Stimulated activated CD4-positive, alpha-beta T cell treated with anti-CD3 and anti-CD28 coated beads, Interleukin-2, amount 100 ng/mL, for 24 hours (primary cell): Measurements from ENCODE around the gene DMXL2.
"Not testable (repeated sequence)": the region's sequence is repeated elsewhere in the genome, so short reads cannot be mapped to it uniquely, and the experiment has no call there.

Source experiments
- DNase-seq, 2 donors: peaks; one replicate each; pipeline ENCODE4 v3.0.0-alpha.2; 2020

Gene DMXL2

DNA sequence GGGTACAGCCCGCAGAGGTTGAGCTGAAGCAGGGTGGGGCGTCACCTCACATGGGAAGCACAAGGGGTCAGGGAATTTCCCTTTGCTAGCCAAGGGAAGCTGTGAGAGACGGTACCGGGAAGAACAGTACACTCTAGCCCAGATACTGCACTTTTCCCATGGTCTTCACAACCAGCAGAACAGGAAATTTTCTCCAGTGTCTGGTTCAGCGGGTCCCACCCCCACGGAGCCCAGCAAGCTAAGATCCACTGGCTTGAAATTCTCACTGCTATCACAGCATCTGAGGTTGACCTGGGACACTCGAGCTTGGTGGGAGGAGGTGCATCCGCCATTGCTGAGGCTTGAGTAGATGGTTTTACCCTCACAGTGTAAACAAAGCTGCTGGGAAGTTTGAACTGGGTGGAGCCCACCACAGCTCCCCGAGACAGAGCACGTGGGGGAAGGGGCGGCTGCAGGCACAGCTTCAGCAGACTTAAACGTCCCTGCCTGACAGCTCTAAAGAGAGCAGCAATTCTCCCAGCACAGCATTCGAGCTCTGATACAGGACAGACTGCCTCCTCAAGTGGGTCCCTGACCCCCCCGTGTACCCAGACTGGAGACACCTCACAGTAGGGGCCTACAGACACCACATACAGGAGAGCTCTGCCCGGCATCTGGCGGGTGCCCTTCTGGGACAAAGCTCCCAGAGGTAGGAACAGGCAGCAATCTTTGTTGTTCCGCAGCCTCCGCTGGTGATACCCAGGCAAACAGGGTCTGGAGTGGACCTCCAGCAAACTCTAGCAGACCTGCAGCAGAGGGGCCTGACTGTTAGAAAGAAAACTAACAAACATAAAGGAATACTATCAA is 53.4 kb downstream of the DMXL2 start:
- not testable (repeated sequence) for DNase-seq

DNA sequence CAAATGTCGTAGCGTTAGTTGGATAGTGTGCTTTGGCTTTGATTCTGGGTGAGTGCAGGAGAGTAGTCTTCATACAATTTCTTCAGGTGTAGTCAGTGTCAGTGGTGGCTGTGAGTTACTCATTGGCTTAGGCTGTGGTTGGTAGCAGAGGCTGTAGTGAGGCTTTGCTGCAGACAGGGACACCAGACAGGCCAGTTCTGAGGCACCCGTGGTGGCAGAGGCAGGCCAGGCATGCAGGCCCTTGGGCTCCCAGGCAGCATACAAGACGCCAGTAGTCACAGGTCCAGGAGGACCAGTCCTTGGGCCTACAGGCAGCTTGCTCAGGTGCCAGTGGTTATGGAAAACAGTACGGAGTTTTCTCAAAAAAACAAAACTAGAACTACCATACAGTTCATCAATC is 61.3 kb downstream of the DMXL2 start:
- no peak for DNase-seq

DNA sequence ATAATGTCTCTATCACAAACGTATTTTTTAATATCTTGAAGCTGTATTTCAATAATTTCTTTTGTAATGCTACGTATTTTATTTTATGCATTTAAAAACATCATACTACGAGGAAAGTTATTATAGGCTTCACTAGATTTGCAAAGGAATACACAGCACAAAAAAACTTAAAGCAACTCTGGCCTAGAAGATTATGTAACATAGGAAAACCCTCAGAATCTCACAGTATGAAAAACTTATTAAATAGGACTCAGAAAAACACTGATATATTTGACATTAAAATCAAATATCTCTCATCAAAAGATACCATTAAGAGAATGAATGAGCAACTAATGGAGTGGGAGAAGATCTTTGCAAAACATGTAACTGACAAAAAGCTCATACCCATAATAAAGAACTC is 63.7 kb downstream of the DMXL2 start:
- no peak for DNase-seq

DNA sequence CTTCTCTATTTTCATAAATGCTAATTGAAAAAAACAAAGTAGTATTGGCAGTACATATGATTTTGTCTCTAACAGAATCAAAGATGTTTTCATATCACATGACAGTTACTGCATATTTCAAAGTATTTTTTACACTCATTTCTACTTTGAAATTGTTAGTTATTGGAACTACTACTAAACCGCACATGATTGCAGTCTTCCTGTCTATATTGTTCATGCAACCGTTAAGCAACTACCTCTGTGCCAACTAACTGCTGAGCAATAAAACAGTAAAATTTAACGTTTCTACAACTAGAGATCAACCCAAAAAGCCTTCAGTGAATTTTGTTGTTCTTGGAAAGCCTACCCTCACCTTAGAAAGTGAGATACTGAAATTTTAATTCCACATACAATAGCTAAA is 64.2 kb downstream of the DMXL2 start:
- no peak for DNase-seq

DNA sequence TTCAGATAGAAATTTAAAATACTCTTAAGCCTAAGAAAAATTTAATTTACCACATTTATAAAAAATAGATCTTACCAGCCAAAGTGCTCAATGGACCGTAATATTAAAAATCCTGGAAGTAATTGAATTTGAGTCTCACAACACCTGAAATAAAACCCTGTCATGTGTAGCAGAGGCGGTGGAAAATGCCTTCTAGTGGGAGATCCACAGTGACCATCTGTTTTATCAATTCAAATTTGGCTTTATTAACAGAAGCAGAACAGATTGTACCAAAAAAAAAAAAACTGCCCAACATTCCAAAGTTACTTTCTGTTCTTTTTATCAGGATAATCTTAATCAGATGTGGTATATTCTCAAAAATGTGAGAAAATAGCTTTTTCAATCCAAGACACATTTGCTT is 71.7 kb downstream of the DMXL2 start:
- DNase-seq = no peak

DNA sequence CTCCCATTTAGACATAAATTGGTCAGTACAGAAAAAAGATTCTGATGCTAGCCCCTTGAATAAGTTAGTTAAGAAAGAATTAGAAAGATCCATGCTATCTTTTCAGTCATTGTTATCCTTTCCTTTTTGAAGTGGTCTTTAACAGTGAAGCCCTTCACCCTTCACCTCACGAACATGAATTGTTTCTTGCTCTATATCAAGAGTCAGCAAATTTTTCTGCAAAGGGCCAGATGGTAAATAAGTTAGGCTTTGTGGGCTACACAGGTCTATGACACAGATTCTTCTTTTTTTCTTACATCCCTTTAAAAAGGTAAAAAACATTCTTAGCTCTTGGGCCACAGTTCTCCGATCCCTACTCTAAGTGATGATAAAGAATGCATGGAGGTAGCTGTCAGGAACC is 74.9 kb downstream of the DMXL2 start:
- no peak for DNase-seq

DNA sequence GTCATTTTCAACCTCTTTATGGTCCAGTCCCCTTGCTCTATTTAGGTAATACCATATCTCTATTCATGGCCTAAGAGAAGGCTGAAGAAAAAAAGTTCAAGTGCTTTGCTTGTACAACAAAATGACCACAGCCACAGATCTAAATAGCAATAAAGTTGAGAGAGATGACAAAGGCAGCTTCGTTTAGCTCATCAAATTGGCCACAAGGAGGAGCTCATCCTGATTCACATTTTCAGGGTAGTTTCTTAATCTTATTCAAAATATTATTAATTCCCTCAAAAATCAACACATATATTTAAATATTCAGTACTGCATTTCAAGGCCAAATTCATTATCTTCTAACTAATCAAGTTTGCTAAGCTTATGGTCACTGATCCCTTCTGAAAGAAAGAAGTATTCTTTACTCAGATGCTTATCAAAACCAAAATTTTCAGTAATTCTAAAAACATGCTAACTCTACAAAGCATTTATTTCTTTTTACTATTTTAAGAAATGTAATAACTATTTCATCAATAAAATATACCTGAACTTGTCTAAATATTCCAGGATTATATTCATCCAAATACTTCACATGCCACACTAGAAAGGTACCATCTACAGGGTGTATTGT is 85.5 kb downstream of the DMXL2 start:
- no peak for DNase-seq

DNA sequence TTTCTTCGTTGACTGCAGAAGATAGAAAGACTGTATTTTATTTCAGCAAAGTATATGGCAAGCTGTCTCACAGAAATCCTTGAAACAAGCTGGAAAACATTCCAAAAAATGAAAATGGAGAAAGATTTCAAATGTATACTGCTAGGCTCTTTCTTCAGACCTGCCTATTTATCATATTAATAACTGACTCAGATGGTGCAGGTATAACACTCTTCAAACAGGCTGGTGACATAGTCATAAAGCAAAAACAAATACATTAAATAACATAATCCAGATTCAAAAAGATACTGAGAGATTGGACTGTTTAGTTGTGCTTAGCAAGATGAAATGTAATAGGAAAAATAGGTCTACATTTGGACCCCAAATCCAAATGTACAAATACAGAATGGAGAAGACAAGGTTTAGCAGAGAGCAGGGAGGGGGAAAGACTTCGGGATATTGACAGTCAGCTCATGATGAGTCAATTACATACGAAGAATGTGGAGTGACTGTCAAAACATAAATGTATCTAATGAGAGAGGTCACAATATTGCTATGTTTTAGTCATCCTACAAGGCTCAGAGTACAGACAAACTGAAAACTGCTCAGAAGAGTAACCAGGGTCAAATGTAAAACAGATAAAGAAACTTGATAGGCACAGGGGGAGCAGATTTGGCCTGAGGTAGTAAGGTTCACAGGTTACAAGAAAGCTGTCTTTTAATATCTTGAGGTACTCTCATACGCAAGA is 88.7 kb downstream of the DMXL2 start:
- DNase-seq = no peak

DNA sequence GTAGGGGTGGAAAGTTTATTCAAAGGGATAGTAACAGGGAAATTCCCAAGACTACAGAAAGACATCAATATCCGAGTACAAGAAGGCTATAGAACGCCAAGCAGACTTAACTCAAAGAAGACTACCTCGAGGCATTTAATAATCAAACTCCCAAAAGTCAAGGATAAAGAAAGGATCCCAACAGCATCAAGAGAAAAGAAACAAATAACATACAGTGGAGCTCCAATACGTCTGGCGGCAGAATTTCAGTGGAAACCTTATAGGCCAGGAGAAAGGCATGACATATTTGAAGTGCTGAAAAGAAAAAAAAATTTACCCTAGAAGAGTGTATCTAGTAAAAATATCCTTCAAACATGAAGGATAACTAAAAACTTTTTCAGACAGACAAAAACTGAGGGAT is 95.6 kb downstream of the DMXL2 start:
- no peak for DNase-seq

DNA sequence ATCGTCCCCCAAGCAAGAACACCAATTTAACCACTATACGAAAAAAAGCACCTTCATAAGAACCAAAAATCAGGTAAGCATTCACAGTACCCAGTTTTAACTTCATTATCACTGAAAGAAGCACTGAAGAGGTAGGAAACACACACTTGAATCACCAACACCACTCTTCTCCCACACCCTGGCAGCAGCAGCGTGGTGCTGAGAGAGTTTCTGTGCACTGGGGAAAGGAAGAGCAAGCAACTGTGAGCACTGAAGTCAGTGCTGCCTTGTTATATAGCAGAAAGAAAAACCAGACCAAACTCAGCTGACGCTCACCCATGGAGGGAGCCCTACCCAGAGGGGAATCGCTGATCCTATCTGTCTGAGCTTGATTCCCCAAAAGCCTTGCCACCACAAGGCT is 98.2 kb downstream of the DMXL2 start:
- no peak for DNase-seq

DNA sequence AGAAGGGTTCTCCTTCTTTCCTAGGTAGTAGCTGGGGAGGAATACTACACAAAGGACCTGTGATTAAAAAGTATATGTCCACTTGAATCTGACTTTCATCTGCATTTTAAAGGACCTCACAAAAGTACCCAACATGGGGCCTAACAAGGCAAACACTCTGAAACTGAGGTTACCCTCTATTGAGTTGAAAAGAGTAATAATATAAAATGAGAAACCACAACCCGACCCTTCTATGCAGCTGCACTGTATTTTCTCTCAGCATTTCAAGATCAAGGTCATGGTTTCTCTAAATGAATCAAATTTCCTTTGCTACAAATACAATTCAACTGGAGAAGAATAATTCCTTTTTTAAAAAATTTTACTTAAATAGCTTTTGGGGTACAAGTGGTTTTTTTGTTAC is 106.3 kb downstream of the DMXL2 start:
- DNase-seq = no peak

DNA sequence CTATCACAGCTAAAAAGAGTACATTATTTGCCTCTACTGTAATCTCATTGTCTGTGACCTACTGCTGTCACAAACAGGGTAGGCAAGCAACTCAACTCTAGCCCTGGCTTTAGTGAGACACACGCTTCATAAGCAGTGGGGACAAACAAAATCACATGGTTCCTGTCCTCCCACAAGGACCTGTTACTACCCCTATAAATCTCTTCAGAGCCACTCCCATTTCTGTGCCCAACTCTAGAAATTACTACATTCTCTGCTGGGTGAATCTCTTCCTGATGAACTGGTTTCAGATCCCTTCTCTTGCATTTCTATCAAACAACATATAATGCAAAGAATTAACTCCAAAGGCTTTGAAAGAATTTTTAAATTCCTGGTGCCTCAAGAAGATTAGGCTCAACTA is 117.3 kb downstream of the DMXL2 start:
- no peak for DNase-seq

DNA sequence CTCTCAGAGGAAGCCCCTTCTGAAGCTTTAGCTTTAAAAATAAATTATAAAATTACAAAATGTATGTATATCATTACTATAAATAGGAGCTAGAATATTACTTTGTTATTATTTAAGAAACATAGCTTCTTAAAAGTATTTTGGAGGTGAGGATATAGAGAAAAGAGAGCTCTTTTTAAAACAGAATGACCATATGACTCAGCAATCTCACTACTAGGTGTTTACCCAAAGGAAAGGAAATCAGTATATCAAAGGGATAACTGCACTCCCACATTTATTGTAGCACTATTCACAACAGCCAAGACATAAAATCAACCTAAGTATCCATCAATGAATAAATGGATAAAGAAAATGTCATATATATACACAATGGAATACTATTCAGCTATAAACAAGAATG is 119.6 kb downstream of the DMXL2 start:
- no peak for DNase-seq

DNA sequence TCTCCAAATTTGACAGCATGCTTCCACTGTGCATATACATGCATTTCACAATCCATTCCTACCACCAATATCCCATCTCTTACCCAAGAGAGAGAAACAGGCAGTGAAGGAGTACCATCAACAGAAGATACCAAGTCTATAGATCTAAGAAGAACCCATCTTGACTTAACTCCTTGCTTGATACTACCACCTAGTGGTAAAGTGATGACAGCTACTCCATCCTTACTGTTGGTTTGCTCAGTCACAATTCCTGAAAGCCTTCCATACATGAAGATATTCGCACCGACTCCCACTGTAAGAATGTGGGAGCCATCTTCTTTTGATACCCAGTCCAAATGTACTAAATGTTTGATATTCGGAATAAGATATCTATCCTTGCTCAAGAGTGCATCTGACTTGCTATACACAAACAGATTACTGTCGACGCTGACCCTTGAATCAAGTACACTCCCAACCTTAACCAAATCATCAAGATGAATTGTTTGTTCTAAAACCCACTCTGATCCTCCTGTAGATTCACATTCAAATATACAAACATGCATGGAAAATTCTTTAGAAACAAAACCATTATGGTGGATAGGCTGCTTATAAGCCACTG is 123.1 kb downstream of the DMXL2 start:
- DNase-seq = no peak

DNA sequence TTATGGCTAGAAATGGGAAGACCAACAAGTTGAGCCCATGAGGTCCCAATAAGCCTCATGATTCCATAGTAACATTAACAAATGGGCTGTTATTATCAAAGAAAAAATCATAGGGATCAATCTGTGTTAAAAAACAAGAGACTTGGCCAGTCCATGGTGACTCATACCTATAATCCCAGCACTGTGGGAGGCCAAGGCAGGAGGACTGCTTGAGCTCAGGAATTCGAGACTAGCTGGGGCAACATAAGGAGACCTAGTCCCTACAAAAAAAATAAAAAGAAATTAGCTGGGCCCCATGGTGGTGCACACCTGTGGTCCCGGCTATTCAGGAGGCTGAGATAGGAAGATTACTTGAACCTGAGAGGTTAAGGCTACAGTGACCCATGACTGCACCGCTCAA is 124.8 kb downstream of the DMXL2 start:
- no peak for DNase-seq

DNA sequence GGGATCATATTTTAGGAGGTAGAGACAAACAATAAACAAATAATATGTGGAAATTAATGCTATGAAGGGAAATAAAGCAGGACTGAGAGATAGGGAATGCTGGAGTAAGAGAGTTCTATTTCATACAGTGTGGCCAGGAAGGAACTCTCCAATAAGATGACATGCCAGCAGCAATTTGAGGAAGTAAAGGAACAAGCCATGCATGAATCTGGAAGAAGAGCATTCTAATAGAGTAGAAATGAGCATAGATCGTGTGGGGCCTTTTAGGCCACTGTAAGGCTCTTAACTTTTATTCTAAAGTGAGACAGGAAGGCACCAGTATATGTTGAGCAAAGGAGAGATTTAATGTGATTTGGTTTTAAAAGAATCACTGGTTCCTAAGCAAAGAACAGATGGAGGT is 126.3 kb downstream of the DMXL2 start:
- DNase-seq = no peak

DNA sequence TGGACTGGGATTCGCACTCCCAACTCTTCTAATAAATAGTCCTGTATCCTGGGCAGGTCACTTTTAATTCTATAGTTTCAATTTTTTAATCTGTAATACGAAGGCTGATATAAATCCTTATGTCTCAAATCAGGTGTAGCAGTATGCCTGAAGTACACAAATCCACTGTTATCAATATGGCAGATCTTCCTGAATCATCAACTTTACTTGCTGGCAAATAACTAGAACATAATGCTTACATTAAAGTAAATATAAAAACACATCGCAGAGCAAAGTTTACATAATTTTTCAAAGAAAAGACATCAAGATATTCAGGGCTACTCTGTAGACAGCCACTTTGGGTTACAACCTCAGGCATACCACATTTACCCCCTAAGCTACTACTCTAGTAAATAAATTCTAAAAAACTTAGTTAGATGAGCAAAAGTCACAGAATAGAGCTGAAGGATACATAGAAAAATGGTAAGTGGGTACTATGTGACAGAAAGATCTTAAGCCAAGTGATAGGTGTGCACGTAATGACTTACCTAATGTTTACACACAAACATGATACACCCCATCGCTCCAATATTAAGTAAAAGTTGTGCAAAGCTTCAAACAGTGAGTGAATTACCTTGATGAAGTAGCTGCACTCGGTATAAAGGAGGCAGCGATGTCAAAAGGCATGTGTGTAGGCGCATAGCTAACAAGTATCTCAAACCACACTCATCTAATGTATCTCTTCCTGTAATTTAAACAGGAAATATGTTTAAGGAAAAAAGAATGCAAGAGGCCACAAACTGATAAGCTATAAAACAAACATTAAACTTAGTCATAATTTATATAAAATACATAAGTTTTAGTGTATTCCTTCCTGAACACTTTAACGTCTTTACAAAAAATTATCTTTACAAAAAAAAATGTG is 127.9 kb downstream of the DMXL2 start:
- DNase-seq = no peak

DNA sequence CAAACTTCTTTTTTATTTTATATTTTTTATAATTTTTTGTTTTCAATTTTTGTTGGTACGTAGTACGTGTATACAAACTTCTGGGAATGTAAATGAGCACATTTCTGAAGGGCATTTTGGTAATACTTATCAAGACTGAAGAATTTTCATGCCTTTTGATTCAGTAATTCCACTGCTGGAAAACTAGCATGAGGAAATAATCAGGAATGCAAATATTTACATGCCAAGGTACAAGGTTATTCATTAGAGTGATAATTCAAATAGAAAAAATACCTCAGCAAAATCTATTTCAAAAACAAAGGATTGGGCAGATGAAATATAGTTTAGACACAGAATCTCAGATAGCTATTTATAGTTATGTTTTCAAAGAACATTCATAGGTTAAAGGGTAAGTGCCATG is 128.7 kb downstream of the DMXL2 start:
- no peak for DNase-seq

DNA sequence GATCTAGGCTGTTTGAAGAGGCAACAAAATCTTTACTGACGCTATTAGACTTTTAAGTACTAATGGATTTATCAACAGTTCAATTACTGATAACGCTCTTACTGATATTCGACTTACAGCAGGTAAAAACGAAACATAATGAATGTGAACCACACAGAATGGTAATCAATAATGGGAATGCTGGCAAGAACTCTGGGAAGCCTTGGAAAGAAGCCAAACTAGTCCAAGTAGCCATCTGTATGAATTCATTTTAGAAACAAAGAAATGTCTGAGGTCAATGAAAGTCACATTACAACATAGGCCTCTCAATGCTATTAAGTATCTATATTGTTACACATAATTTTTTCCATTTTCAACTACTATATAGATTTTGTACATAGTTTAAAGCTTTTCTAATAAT is 130.0 kb downstream of the DMXL2 start:
- DNase-seq = no peak

DNA sequence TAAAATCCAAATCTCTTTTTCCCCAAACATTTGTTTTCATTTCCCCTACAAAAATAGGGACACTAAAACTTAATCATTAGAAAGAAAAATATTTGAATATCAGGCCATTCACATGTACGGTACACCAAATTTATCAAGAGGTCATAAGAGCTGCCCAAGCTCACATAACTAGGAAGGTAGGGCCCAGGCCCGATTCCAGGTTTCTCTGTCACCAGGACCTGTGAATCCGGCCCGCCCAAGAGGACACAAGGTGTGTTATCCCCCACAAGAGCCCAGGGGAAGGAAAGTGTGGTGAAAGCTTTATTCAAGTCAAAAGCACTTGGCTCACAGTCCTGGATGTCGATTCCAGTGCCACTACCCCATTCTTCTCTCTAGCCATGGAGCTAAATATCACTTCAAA is 130.6 kb downstream of the DMXL2 start:
- no peak for DNase-seq

DNA sequence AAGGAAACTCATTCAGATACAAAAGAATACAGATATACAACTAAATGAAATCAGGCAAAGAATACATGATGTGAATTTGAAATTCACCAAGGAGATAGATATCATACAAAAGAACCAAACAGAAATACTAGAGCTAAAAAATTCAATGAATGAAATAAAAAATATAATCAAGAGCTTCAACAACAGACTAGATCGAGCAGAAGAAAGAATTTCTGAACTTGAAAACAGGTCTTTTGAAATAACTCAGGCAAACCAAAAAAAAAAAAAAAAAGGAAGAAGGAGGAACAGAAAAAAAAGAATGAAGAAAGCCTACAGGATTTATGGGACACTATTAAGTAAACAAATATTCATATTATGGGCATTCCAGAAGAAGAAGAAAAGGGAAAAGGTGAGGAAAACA is 137.8 kb downstream of the DMXL2 start:
- no peak for DNase-seq

DNA sequence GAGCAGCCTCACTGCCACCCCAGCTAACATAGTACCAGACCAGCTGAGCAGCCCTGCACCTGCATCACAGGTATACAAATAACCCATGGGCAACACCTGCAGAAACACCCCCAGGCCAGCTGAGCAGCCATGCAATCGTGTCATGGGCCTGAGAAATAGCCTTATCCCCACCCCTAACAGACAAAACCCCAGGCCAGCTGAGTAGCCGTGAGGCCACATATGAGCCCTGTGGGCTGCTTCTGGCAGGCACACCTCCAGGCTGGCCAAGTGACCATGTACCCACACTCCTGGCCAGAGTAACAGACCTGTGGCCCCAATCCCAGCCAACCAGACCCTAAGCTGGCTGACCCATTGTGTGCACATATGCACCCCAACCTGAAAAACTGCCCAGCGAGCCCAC is 138.6 kb downstream of the DMXL2 start:
- no peak for DNase-seq

DNA sequence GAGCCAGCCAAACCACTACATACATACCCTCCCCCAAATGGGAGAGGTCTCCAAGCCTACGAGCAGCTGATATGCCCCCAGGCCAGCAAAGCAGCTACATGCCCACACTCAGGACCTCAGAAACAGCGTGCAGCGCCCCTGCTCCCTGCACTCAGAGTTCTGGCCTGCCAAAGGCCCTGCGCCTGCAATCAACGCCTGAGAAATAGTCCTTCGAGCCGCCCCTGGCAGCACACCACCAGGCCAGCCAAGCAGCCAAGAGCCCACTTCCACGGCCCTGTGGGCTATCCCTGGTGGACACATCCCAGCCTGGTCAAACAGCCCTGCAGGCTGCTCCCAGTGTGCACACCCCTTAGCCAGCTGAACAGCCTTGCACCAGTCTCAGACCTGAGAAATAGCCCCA is 139.1 kb downstream of the DMXL2 start:
- no peak for DNase-seq
